PC-3 (cell line): Measurements from ENCODE around the gene REPS2. TPM values are rescaled to one million over a fixed set of nuclear protein-coding genes. Genes with fewer than 3 reads are reported as not detected.

Source experiments
- ATAC-seq: fragments of 200-7000 bp; cut with Tn5 transposase; 2 replicates; pipeline ENCODE4 v1.9.1; 2020; ENCODE audit warnings: mild to moderate bottlenecking, moderate library complexity
- BruUV-seq: library from RNA; stranded (reverse); fragments of 400-500 nt; replicated peaks from 2 replicates; lab custom pipeline; 2021; lab: Mats Ljungman, UMichigan
- CTCF ChIA-PET: fragments of 300-600 bp; sonication (Branson Sonifier 250); formaldehyde crosslinking; loops from one replicate; lab custom pipeline; 2022; ENCODE audit warnings: antibody characterized with exemption; lab: Charles Lee
- POLR2A ChIA-PET: fragments of 300-600 bp; sonication (Branson Sonifier 250); formaldehyde crosslinking; loops from one replicate; lab custom pipeline; 2022; ENCODE audit warnings: antibody characterized with exemption; ENCODE audit not compliant: unreplicated experiment; lab: Charles Lee
- DNase-seq: peaks from one replicate; pipeline ENCODE4 v3.0.0-alpha.2; 2015
- H2AFZ ChIP-seq: fragments of 300-600 bp; sonication (generic); 2 replicates; pipeline ENCODE4 v1.6.0; 2016; ENCODE audit warnings: antibody characterized with exemption, low read length
- H3F3A ChIP-seq: fragments of 300-600 bp; sonication (generic); one replicate; pipeline ENCODE4 v1.6.0; 2017; ENCODE audit warnings: antibody characterized with exemption, low read length, control low read depth, mild to moderate bottlenecking; ENCODE audit not compliant: unreplicated experiment
- H3K27ac ChIP-seq: fragments of 300-600 bp; sonication (generic); 2 replicates; pipeline ENCODE4 v1.5.1; 2016; ENCODE audit warnings: mild to moderate bottlenecking, low read length
- H3K27me3 ChIP-seq: fragments of 300-600 bp; sonication (generic); 2 replicates; pipeline ENCODE4 v1.6.1; 2016; ENCODE audit warnings: low read length, mixed read lengths
- H3K36me3 ChIP-seq: fragments of 300-600 bp; sonication (generic); 2 replicates; pipeline ENCODE4 v1.6.1; 2016; ENCODE audit warnings: low read depth, mixed run types, low read length, mixed read lengths
- H3K4me1 ChIP-seq: fragments of 300-600 bp; sonication (generic); 2 replicates; pipeline ENCODE4 v1.5.1; 2016; ENCODE audit warnings: low read length; ENCODE audit not compliant: insufficient read depth
- H3K4me2 ChIP-seq: fragments of 300-600 bp; sonication (generic); 2 replicates; pipeline ENCODE4 v1.6.0; 2016; ENCODE audit warnings: low read length
- H3K4me3 ChIP-seq: fragments of 300-600 bp; sonication (generic); 2 replicates; pipeline ENCODE4 v1.5.1; 2016; ENCODE audit warnings: mild to moderate bottlenecking, low read length, mixed read lengths
- H3K79me2 ChIP-seq: fragments of 300-600 bp; sonication (generic); 2 replicates; pipeline ENCODE4 v1.6.1; 2017; ENCODE audit warnings: low read length, mixed read lengths
- H3K9ac ChIP-seq: fragments of 300-600 bp; sonication (generic); 2 replicates; pipeline ENCODE4 v1.6.0; 2016; ENCODE audit warnings: mild to moderate bottlenecking, low read length
- H3K9me2 ChIP-seq: fragments of 300-600 bp; sonication (generic); replicated peaks from 2 replicates; pipeline ENCODE4 v1.6.1; 2016; ENCODE audit warnings: mixed run types, low read length, mixed read lengths
- H3K9me3 ChIP-seq: fragments of 300-600 bp; sonication (generic); 2 replicates; pipeline ENCODE4 v1.6.1; 2016; ENCODE audit warnings: low read length, mixed read lengths
- H4K20me1 ChIP-seq: fragments of 300-600 bp; sonication (generic); 2 replicates; pipeline ENCODE4 v1.6.1; 2016; ENCODE audit warnings: low read length, mixed read lengths
- CTCF ChIP-seq: fragments of 300-600 bp; sonication (generic); conservative IDR thresholded peaks from 2 replicates; pipeline ENCODE4 v1.5.1; 2017; ENCODE audit warnings: antibody characterized with exemption, low read depth, mild to moderate bottlenecking, low read length
- EZH2 ChIP-seq: fragments of 300-600 bp; sonication (generic); IDR thresholded peaks from one replicate; pipeline ENCODE4 v1.6.1; 2017; ENCODE audit warnings: antibody characterized with exemption, mild to moderate bottlenecking, low read length; ENCODE audit not compliant: unreplicated experiment
- EZH2phosphoT487 ChIP-seq: fragments of 300-600 bp; sonication (generic); IDR thresholded peaks from 2 replicates; pipeline ENCODE4 v1.6.1; 2018; ENCODE audit warnings: mild to moderate bottlenecking, antibody characterized with exemption, low read length, borderline replicate concordance
- intact Hi-C: fragments of 100-400 bp; cut with micrococcal nuclease; formaldehyde crosslinking; loops from 2 replicates; pipeline ENCODE4 v1.9.0; 2023
- total RNA-seq: library from RNA; depleted of rRNA; stranded (reverse); fragments of >200 nt; gene quantifications from 2 replicates; pipeline ENCODE4 v1.2.3, GENCODE V29; 2014

The REPS2 gene
- total RNA-seq, 1 experiment from 2014 or later, result 6.3 TPM

DNA sequence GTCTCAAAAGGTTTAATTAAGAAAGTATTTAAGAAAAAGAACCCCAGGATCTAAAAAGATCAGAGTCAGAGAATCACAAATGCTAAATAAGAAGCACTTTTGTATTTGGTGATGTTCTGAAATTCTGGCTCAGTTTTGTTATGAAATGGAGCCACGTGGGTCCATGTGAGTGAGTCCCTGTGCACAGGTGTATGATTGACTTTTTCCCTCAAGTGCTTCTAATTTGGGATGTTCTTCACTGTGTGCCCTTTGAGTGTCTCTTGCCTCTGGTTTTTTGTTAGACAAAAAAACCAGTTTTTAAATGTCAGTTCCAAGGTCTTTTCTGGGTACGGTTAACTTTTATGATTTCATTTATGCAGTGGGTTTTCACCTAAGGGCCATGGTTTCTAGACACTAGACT lies 44.4 kb downstream of the REPS2 start:
- Histone ChIP-seq H3K27ac (no peak overlapping the region), H4K20me1 (no peaks in the 10 kb centered on the region), H3K36me3 (no peaks in the 10 kb centered on the region), H3K9me3 (no peaks in the 10 kb centered on the region), H3K4me2 (no peak overlapping the region), H3K4me3 (no peak overlapping the region), H3K4me1 (no peaks in the 10 kb centered on the region), H3K9ac (no peak overlapping the region), H3K79me2 (no peaks in the 10 kb centered on the region), H2AFZ (no peak overlapping the region), H3F3A (no peaks in the 10 kb centered on the region), H3K9me2 (no peaks in the 10 kb centered on the region), H3K27me3 (no peaks in the 10 kb centered on the region)
- ATAC-seq (no peak), DNase-seq (no peak)
- intact Hi-C loops, result no loop called here
- no peak for TF ChIP-seq EZH2
- CTCF ChIA-PET, result no interaction called here
- BruUV-seq, result no TSS peak
- POLR2A ChIA-PET, result no interaction called here

DNA sequence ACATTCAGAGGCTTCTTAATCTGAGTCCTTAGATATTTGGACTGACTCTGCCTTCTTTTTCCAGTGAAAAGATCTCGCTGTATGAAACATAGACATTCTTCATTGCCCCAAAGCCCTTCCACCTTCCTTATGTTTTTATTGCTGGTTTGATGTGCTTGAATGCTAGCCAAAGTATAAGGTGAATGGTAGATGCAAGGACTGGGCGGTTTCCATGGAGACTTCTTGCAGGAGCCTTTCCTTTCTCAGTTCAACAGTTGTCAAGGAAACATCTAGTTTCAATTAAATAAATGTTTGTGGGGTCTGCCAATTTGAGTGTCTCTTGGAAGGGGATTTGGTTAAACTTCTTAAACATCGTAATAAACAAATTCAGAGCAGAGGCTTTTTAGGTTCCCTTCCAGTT lies 46.0 kb downstream of the REPS2 start:
- DNase-seq, result no peak
- CTCF ChIA-PET, result no interaction called here

DNA sequence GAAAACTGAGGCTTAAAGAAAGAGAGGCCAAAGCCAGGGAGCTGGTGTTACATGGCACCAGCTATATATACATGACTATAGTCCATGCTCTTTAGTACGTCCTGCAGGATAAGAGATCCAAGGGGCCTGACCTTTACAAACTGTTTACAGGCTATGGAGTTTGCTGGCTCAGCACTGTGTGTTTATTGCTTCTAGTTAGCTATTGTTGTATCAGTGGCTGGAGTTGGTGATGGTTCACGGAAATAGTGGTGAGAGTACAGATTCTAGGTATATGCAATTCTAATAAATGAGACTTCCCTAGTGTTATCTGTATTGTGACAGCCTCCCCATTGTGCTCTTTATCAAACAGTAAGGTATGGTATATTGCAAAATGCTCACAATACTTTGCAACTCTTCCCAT lies 46.5 kb downstream of the REPS2 start:
- no peak overlapping the region for H2AFZ ChIP-seq
- H3F3A ChIP-seq, result no peaks in the 10 kb centered on the region
- no peak overlapping the region for H3K9ac ChIP-seq
- intact Hi-C loops, result no loop called here
- no TSS peak for BruUV-seq
- no peaks in the 10 kb centered on the region for H3K9me2 ChIP-seq
- CTCF ChIA-PET, result no interaction called here
- no peaks in the 10 kb centered on the region for H3K9me3 ChIP-seq
- H4K20me1 ChIP-seq, result no peaks in the 10 kb centered on the region
- no peaks in the 10 kb centered on the region for H3K79me2 ChIP-seq
- DNase-seq (no peak), ATAC-seq (no peak)
- TF ChIP-seq EZH2phosphoT487, result no peak
- TF ChIP-seq EZH2, result no peak
- TF ChIP-seq CTCF, result no peak
- H3K4me3 ChIP-seq, result no peak overlapping the region
- H3K36me3 ChIP-seq, result no peaks in the 10 kb centered on the region
- no peak overlapping the region for H3K4me2 ChIP-seq
- H3K27ac ChIP-seq, result no peak overlapping the region
- no peaks in the 10 kb centered on the region for H3K4me1 ChIP-seq
- H3K27me3 ChIP-seq, result no peaks in the 10 kb centered on the region
- POLR2A ChIA-PET, result no interaction called here

More for the DNA sequence above, 46.0 kb downstream of the REPS2 start:
- Histone ChIP-seq H3K4me3 (no peak overlapping the region), H3K4me1 (no peaks in the 10 kb centered on the region), H3K27me3 (no peaks in the 10 kb centered on the region), H3K79me2 (no peaks in the 10 kb centered on the region), H3K36me3 (no peaks in the 10 kb centered on the region), H3K27ac (no peak overlapping the region), H3K9ac (no peak overlapping the region), H2AFZ (no peak overlapping the region), H3F3A (no peaks in the 10 kb centered on the region), H4K20me1 (no peaks in the 10 kb centered on the region), H3K4me2 (no peak overlapping the region), H3K9me3 (no peaks in the 10 kb centered on the region), H3K9me2 (no peaks in the 10 kb centered on the region)
- BruUV-seq, result no TSS peak
- no peak for TF ChIP-seq CTCF
- TF ChIP-seq EZH2phosphoT487, result no peak
- no peak for TF ChIP-seq EZH2
- POLR2A ChIA-PET, result no interaction called here
- no peak for ATAC-seq
- intact Hi-C loops, result no loop called here
